Subcutaneous abdominal adipose tissue (tissue), 5 donors: ENCODE results near the gene EFEMP2.

ENCODE experiments used
- H3K27ac ChIP-seq: one replicate; pipeline ENCODE4 v1.7.0; 2013; ENCODE audit warnings: low read depth, mild to moderate bottlenecking, inconsistent platforms, low read length, moderate library complexity
- H3K27me3 ChIP-seq, 5 donors: one replicate each; pipeline ENCODE4 v1.7.0; 2013; ENCODE audit warnings: low read length in 5 of 5, inconsistent platforms in 1 of 5; ENCODE audit not compliant: control insufficient read depth in 5 of 5, insufficient read depth in 4 of 5
- H3K36me3 ChIP-seq, 5 donors: one replicate each; pipeline ENCODE4 v1.7.0; 2013; ENCODE audit warnings: low read length in 5 of 5; ENCODE audit not compliant: control insufficient read depth in 5 of 5, insufficient read depth in 5 of 5
- H3K4me1 ChIP-seq, 5 donors: one replicate each; pipeline ENCODE4 v1.7.0; 2013; ENCODE audit warnings: low read length in 5 of 5, mild to moderate bottlenecking in 3 of 5, moderate library complexity in 1 of 5; ENCODE audit not compliant: control insufficient read depth in 5 of 5, insufficient read depth in 5 of 5
- H3K4me3 ChIP-seq, 5 donors: one replicate each; pipeline ENCODE4 v1.7.0; 2013; ENCODE audit warnings: low read length in 5 of 5, low read depth in 1 of 5
- H3K9ac ChIP-seq, 5 donors: one replicate each; pipeline ENCODE4 v1.7.0; 2013; ENCODE audit warnings: low read length in 5 of 5, mild to moderate bottlenecking in 4 of 5, moderate library complexity in 3 of 5
- H3K9me3 ChIP-seq, 5 donors: one replicate each; pipeline ENCODE4 v1.7.0; 2013; ENCODE audit warnings: low read length in 5 of 5; ENCODE audit not compliant: control insufficient read depth in 5 of 5
- donor health status: healthy.
- donor health status: healthy.
- donor health status: healthy.
- donor health status: healthy.
- donor health status: healthy.

Gene EFEMP2

DNA sequence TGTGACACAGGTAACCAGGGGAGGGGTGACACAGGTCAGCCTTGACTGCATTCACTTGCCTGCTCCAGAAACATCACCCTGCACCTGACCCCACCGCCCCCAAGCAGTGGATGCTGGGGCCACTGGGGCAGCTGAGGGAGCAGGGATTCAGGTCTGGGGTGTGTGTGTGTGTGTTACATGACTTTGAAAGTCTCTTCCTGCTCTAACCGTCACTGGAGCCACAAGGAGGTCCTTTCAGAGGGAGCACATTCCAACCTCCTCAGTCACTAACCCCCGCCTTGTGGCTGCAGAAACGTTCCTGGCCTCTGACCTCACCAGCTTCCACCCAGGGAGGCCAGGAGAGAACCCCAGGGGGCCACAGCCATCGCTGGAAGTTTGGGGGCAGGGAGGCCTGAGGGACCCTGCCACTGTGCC is 30.5 kb upstream of the EFEMP2 start:
- Histone ChIP-seq H3K36me3 (no peaks in the 10 kb centered on the region), H3K9me3 (no peaks in the 10 kb centered on the region), H3K4me1 (peaks cover 0 to 21% (median 14%) of the 10 kb centered on the region in 5 donors), H3K27ac (no peak overlapping the region), H3K4me3 (no peak overlapping the region), H3K27me3 (peaks cover 0 to 2% (median 0%) of the 10 kb centered on the region in 5 donors), H3K9ac (no peak overlapping the region)

DNA sequence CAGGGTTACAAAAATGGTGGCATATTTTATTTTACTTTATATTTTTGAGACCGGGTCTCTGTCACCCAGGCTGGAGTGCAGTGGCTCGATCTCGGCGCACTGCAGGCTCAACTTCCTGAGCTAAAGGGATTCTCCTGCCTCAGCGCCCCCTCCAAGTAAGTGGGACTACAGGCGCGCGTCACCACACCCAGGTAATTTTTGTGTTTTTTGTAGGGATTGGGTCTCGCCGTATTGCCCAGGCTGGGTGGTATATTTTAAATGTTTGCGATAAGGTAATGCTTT is 28.2 kb upstream of the EFEMP2 start:
- no peak overlapping the region for H3K27ac ChIP-seq
- no peaks in the 10 kb centered on the region for H3K36me3 ChIP-seq
- peaks cover 0 to 21% (median 14%) of the 10 kb centered on the region in 5 donors for H3K4me1 ChIP-seq
- H3K9ac ChIP-seq = no peak overlapping the region
- H3K27me3 ChIP-seq = peaks cover 0 to 2% (median 0%) of the 10 kb centered on the region in 5 donors
- H3K9me3 ChIP-seq = no peaks in the 10 kb centered on the region
- peak overlapping the region in 4 of 5 donors; percentile 51 to 82 (median 80) for H3K4me3 ChIP-seq

DNA sequence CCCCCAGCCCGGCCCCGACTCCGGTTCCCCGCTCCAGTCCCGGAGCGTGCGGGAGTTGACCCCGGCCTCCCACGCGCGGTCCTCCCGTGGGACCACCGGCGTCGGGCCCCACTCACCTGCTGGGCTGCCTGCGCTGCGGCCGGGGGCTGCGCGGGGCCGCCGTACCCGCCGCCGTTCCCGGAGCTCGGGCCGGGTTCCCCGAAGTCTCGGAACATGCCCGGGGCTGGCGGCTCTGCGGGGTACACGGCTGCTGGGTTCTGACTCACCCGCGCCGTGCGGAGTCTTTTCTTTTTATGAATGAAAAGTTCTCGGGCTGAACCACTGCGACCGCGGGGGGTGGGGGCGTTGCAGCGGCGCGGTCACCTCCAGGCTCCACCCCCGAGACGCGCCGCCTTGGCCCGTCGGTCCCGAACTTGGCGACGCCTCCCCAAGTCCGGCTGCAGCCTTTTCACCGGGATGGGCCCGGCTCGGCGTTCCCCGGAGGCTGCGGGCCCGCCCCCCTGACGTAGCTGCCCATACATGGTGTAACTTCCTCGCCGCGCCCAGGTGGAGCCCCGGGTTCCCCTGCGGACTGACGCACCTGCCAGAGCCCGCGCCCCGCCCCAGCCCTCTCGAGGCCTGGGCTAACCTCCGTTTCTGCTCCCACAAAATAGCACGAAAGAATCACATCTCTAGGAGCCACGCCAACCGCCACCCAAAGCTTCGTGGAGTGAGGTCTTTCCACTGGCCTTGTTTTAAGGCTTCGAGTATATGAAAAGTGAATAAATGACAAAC is 27.7 kb upstream of the EFEMP2 start, which contains the start of gene FOSL1:
Gene FOSL1, minus strand, starts transcription at position 264 of the 774 bp plus-strand sequence. Its CDS starts 49 bp downstream, at position 215.
- H3K9ac ChIP-seq = peak within 1 kb of the TSS in 4 of 5 donors; percentile 36 to 87 (median 82)
- H3K4me1 ChIP-seq = peaks cover 0 to 21% (median 14%) of the 10 kb centered on the region in 5 donors
- H3K27ac ChIP-seq = peak within 1 kb of the TSS; percentile 30
- H3K9me3 ChIP-seq = no peaks in the 10 kb centered on the region
- peaks cover 0 to 2% (median 0%) of the 10 kb centered on the region in 5 donors for H3K27me3 ChIP-seq
- peak within 1 kb of the TSS; percentile 40 to 82 (median 79) for H3K4me3 ChIP-seq
- H3K36me3 ChIP-seq = no peaks in the 10 kb centered on the region

DNA sequence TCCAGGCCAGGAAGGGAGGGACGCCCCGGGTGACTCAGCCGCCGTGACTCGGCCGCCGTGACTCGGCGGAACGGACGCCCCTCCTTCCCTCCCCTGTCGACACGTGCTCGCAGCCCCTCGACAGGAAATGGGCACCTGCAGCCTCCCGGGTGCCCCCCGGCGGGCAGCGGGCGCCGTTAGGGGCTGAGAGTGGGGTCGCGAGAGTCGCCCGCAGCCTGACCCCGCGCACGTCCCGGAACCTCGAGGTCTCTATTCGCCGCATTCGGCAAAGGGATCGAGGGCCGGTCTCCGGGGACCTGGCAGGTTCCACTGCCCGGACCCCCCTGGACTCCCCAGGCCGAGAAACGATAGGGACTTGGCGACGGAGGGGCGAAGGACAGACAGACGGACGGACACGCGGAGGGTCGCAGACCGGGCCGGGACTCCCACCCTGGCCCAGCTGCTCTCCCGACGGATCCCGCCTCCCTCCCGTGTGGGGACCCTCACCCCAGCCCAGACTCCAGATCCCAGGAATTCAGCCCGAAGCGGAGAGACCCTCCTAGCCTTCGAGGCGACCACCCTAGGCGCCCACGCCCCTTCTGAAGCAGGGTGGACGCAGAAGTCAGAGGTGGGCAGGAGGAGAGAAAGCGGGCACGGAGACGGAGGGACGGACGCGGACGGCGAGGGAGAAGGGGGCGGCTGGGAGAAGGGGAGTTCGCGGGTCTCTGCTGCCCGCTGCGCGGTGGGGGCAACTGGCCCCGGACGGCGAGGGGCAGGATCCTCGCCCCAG is 26.9 kb upstream of the EFEMP2 start:
- peaks cover 0 to 2% (median 0%) of the 10 kb centered on the region in 5 donors for H3K27me3 ChIP-seq
- H3K9me3 ChIP-seq = no peaks in the 10 kb centered on the region
- H3K4me3 ChIP-seq = peak overlapping the region; percentile 40 to 82 (median 79)
- H3K36me3 ChIP-seq = no peaks in the 10 kb centered on the region
- H3K4me1 ChIP-seq = peaks cover 0 to 21% (median 14%) of the 10 kb centered on the region in 5 donors
- peak overlapping the region in 4 of 5 donors; percentile 36 to 87 (median 82) for H3K9ac ChIP-seq
- H3K27ac ChIP-seq = peak overlapping the region; percentile 30

GRCh38 chr11:65898656-65899355 is 26.2 kb upstream of the EFEMP2 start:
- peaks cover 1 to 27% (median 19%) of the 10 kb centered on the region in 5 donors for H3K4me1 ChIP-seq
- no peaks in the 10 kb centered on the region for H3K9me3 ChIP-seq
- H3K4me3 ChIP-seq = peak overlapping the region; percentile 40 to 82 (median 79)
- peak overlapping the region in 3 of 5 donors; percentile 42 to 84 (median 62) for H3K9ac ChIP-seq
- H3K36me3 ChIP-seq = no peaks in the 10 kb centered on the region
- peaks cover 0 to 2% (median 0%) of the 10 kb centered on the region in 5 donors for H3K27me3 ChIP-seq
- peak overlapping the region; percentile 30 for H3K27ac ChIP-seq

DNA sequence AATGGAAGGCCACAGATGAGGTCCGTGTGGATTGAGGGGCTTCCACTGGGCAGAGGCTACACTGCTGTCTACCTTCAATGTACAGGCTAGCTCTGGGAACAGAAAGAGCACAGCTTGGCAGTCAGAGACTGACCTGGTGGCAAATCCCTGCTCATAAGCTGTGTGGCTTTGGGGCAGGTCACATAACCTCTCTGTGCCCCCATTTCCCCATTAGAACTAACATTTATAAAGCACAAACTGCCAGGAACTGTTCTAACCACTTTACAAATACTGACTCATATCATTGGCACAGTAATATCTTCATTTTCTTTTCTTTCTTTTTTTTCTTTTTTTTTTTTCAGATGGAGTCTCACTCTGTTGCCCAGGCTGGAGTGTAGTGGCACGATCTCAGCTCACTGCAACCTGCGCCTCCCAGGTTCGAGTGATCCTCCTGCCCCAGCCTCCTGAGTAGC is 24.4 kb upstream of the EFEMP2 start:
- no peaks in the 10 kb centered on the region for H3K36me3 ChIP-seq
- peaks cover 4 to 44% (median 35%) of the 10 kb centered on the region in 5 donors for H3K4me1 ChIP-seq
- no peak overlapping the region for H3K9ac ChIP-seq
- no peak overlapping the region for H3K4me3 ChIP-seq
- H3K9me3 ChIP-seq = no peaks in the 10 kb centered on the region
- H3K27me3 ChIP-seq = peaks cover 0 to 2% (median 0%) of the 10 kb centered on the region in 5 donors
- no peak overlapping the region for H3K27ac ChIP-seq

GRCh38 chr11:65896034-65896999 is 23.7 kb upstream of the EFEMP2 start:
- H3K27ac ChIP-seq = no peak overlapping the region
- peaks cover 4 to 51% (median 42%) of the 10 kb centered on the region in 5 donors for H3K4me1 ChIP-seq
- no peak overlapping the region for H3K9ac ChIP-seq
- H3K27me3 ChIP-seq = peaks cover 0 to 2% (median 0%) of the 10 kb centered on the region in 5 donors
- no peak overlapping the region for H3K4me3 ChIP-seq
- no peaks in the 10 kb centered on the region for H3K9me3 ChIP-seq
- H3K36me3 ChIP-seq = no peaks in the 10 kb centered on the region

DNA sequence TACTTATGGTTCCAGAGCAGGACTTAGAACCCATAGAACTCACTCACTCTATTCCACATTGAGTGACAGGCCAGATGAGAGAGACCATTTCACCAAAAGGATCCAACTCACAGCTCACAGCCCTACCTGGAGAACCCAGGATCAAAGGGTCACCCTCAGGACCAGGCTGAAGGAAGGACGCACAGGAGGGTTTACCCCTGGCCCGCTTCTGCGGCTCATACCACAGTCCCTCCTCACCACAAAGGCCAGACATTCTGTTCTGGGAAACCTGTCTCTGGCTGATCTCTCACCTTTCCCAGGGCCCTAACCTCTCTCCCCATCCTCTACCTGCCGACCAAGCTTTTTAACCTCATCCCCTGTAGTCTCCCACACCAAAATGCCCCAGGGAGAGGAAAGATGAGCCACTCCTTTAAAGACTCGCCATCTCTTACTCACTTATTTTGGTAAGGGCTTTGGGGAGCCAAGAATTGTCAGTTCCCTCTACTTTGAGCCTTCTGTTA is 22.9 kb upstream of the EFEMP2 start:
- H3K9me3 ChIP-seq = no peaks in the 10 kb centered on the region
- H3K27ac ChIP-seq = no peak overlapping the region
- peaks cover 0 to 2% (median 0%) of the 10 kb centered on the region in 5 donors for H3K27me3 ChIP-seq
- no peak overlapping the region for H3K4me3 ChIP-seq
- H3K9ac ChIP-seq = no peak overlapping the region
- H3K4me1 ChIP-seq = peaks cover 4 to 55% (median 48%) of the 10 kb centered on the region in 5 donors
- H3K36me3 ChIP-seq = no peaks in the 10 kb centered on the region
